Esophagus mucosa (tissue), 1 donor: ENCODE measurements around the gene CACUL1. TPM values are rescaled to one million over a fixed set of nuclear protein-coding genes. Genes with fewer than 3 reads are reported as not detected.

Experiments
- ATAC-seq: fragments of 200-7000 bp; cut with Tn5 transposase; one replicate; pipeline ENCODE4 v1.9.1; 2020
- total RNA-seq: library from RNA; stranded (reverse); gene quantifications from one replicate; pipeline ENCODE4 v1.2.4, GENCODE V29; 2023
- donor health status: DM: yes; HTN: yes; CAD: no.

CACUL1 gene
- total RNA-seq, 1 donor from 2014 or later, result 28.5 TPM

- no peak for ATAC-seq
Measured at GRCh38 chr10:118635674-118636402, 118.9 kb downstream of the CACUL1 start.

DNA sequence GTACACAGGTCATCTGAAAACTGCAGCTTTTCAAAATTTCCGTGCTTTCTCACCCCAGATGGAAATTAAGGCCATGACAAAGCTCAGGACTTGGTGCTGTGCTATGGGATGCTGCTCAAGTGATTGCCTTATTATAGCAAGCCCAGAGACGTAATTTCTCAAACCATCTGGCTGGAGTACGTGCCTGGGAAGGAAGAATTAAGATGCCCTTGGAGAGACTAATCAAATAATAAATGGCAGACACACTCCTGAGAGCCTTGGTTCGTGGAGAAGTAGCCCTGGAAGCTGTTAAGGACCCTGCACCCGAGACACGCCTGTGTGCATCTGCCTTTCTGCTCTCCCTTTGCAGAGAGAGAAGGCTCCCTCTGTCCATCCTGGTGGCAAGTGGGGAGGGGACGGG is 121.0 kb downstream of the CACUL1 start:
- ATAC-seq, result no peak

- no peak for ATAC-seq
Measured at GRCh38 chr10:118629211-118629610, 125.6 kb downstream of the CACUL1 start.

DNA sequence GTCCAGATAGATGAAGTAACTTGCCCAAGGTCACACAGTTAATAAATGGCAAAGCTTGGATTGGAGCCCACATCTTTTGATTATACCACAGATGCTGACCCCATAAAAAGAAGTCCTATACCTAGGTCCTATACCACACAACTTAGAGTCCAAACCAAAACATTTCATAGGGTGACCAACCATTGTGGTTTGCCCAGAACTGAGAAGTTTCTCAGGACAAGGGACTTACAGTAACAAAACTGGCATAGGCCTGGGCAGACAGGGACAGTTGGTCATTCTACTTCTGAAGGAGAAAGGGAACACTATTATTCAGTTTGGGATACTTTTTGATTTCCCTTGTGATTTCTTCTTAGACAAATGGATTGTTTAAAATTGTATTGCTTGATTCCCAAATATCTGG is 126.4 kb downstream of the CACUL1 start:
- no peak for ATAC-seq

GRCh38 chr10:118626953-118627352 is 127.8 kb downstream of the CACUL1 start:
- ATAC-seq, result no peak

Other genes with a start within 250 kb of the CACUL1 start
- not detected for gene PRLHR, start 159.3 kb downstream of the CACUL1 start, total RNA-seq